ENCODE measurements around the gene FUT9. TPM values are rescaled to one million over a fixed set of nuclear protein-coding genes. Genes with fewer than 3 reads are reported as not detected.

The FUT9 gene
- total RNA-seq (2014; rRNA removed), result not detected in 2 replicates
- not detected for polyA plus RNA-seq (2012)

- no peak for DNase-seq (ENCODE audit: low read depth)
These were observed at the start of gene FUT9 for GRCh38 chr6:96015518-96016333. Gene FUT9 (plus strand): TSS chr6:96015974. CDS start chr6:96203156, 187,182 bp downstream.

GRCh38 chr6:95967594-95967993, 48.2 kb upstream of the FUT9 start:
- DNase-seq (ENCODE audit: low read depth), result no peak

GRCh38 chr6:95973976-95974375, 41.8 kb upstream of the FUT9 start:
- DNase-seq (ENCODE audit: low read depth), result no peak

- DNase-seq (ENCODE audit: low read depth), result no peak
These were observed 37.5 kb upstream of the FUT9 start for GRCh38 chr6:95978230-95978629.

- DNase-seq (ENCODE audit: low read depth), result no peak
These were observed 23.9 kb upstream of the FUT9 start for GRCh38 chr6:95991906-95992305.

- DNase-seq (ENCODE audit: low read depth), result no peak
These were observed 21.6 kb upstream of the FUT9 start for GRCh38 chr6:95994151-95994550.

GRCh38 chr6:95998133-95998532, 17.6 kb upstream of the FUT9 start:
- no peak for DNase-seq (ENCODE audit: low read depth)

GRCh38 chr6:96001891-96002575, 13.7 kb upstream of the FUT9 start:
- DNase-seq (ENCODE audit: low read depth), result no peak

GRCh38 chr6:96002576-96002910, 13.2 kb upstream of the FUT9 start:
- no peak for DNase-seq (ENCODE audit: low read depth)

GRCh38 chr6:96002912-96003311, 12.9 kb upstream of the FUT9 start:
- DNase-seq (ENCODE audit: low read depth), result no peak

- no peak for DNase-seq (ENCODE audit: low read depth)
These were observed 8.1 kb upstream of the FUT9 start for GRCh38 chr6:96007663-96008062.

GRCh38 chr6:96013531-96013930, 2.2 kb upstream of the FUT9 start:
- no peak for DNase-seq (ENCODE audit: low read depth)

- DNase-seq (ENCODE audit: low read depth), result no peak
These were observed 792 bp upstream of the FUT9 start for GRCh38 chr6:96014846-96015517.

GRCh38 chr6:96016334-96017069, 728 bp downstream of the FUT9 start:
- no peak for DNase-seq (ENCODE audit: low read depth)

- no peak for DNase-seq (ENCODE audit: low read depth)
These were observed 1.2 kb downstream of the FUT9 start for GRCh38 chr6:96017070-96017359.

GRCh38 chr6:96022225-96022624, 6.5 kb downstream of the FUT9 start:
- DNase-seq (ENCODE audit: low read depth), result no peak

GRCh38 chr6:96032661-96033060, 16.9 kb downstream of the FUT9 start:
- no peak for DNase-seq (ENCODE audit: low read depth)

GRCh38 chr6:96051555-96051954, 35.8 kb downstream of the FUT9 start:
- no peak for DNase-seq (ENCODE audit: low read depth)

GRCh38 chr6:96058082-96058481, 42.3 kb downstream of the FUT9 start:
- no peak for DNase-seq (ENCODE audit: low read depth)

- DNase-seq (ENCODE audit: low read depth), result no peak
These were observed 43.8 kb downstream of the FUT9 start for GRCh38 chr6:96059586-96059985.

- DNase-seq (ENCODE audit: low read depth), result no peak
These were observed 44.5 kb downstream of the FUT9 start for GRCh38 chr6:96060249-96060648.

GRCh38 chr6:96065213-96065612, 49.4 kb downstream of the FUT9 start:
- DNase-seq (ENCODE audit: low read depth), result no peak
